DOHH2 (cell line): ENCODE measurements around the gene JUN.

ENCODE experiments used
- EZH2phosphoT487 ChIP-seq: fragments of 200-600 bp; sonication (generic); IDR thresholded peaks from 2 replicates; pipeline ENCODE4 v1.6.1; 2017; ENCODE audit warnings: borderline replicate concordance, mild to moderate bottlenecking, antibody characterized with exemption, low read length, moderate library complexity, mixed read lengths
- TF ChIP-seq, protein P1 (sequence below): fragments of 200-600 bp; sonication (generic); IDR thresholded peaks from one replicate; pipeline ENCODE4 v1.5.1; 2014; ENCODE audit warnings: antibody characterized with exemption, mild to moderate bottlenecking, low read depth, low read length; ENCODE audit not compliant: poor library complexity, severe bottlenecking

DNA sequence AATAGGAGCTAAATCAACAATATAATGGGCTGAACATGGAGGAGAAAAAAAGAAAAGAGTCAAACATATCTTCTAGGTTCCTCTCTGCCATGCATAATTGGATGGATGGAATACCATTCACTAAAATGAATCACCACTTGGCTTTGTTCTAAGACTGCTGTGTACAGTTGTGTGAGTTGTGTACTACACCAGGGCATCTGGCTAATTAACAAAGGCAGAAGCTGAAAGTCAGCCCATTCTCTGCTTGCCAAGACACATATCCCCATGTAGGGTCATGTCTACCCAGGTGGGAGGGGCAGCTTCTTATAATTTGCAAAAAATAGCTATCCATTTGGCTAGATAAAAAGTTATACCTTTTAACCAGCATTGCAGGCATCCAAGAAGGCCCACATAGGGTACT, 21.0 kb downstream of the JUN start:
- TF ChIP-seq, protein P1, sequence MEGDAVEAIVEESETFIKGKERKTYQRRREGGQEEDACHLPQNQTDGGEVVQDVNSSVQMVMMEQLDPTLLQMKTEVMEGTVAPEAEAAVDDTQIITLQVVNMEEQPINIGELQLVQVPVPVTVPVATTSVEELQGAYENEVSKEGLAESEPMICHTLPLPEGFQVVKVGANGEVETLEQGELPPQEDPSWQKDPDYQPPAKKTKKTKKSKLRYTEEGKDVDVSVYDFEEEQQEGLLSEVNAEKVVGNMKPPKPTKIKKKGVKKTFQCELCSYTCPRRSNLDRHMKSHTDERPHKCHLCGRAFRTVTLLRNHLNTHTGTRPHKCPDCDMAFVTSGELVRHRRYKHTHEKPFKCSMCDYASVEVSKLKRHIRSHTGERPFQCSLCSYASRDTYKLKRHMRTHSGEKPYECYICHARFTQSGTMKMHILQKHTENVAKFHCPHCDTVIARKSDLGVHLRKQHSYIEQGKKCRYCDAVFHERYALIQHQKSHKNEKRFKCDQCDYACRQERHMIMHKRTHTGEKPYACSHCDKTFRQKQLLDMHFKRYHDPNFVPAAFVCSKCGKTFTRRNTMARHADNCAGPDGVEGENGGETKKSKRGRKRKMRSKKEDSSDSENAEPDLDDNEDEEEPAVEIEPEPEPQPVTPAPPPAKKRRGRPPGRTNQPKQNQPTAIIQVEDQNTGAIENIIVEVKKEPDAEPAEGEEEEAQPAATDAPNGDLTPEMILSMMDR, result no peak
- no peak for TF ChIP-seq EZH2phosphoT487
